Endothelial cell of umbilical vein (primary cell): ENCODE measurements around the gene NFIA. TPM values are rescaled to one million over a fixed set of nuclear protein-coding genes. Genes with fewer than 3 reads are reported as not detected.

Source experiments
- BruUV-seq: library from RNA; stranded (reverse); fragments of 400-500 nt; replicated peaks from 2 replicates; lab custom pipeline; 2021; lab: Mats Ljungman, UMichigan
- CTCF ChIA-PET: fragments of 300-600, 350-600 bp; sonication (Branson Sonifier 250); formaldehyde crosslinking; loops from one replicate; lab custom pipeline; 2021; ENCODE audit warnings: antibody characterized with exemption, inconsistent platforms; lab: Charles Lee
- POLR2A ChIA-PET: fragments of 300-600, 350-600 bp; sonication (Branson Sonifier 250); formaldehyde crosslinking; loops from one replicate; lab custom pipeline; 2021; ENCODE audit warnings: antibody characterized with exemption, inconsistent platforms; lab: Charles Lee
- DNase-seq: peaks from one replicate; pipeline ENCODE4 v3.0.0-alpha.2; 2011; ENCODE audit warnings: low read depth, low spot score
- FAIRE-seq: peaks from 2 replicates; lab custom pipeline; 2011; peaks lifted over from hg19 to GRCh38; lab: Jason Lieb, UNC
- H2AFZ ChIP-seq: 2 replicates; pipeline ENCODE4 v1.6.0; 2012; ENCODE audit warnings: low read depth, low read length, control low read depth, inconsistent platforms
- H3K27ac ChIP-seq: 2 replicates; pipeline ENCODE4 v1.5.1; 2011; ENCODE audit warnings: low read depth, mild to moderate bottlenecking, control low read depth, low read length, moderate library complexity; ENCODE audit not compliant: insufficient read depth
- H3K27me3 ChIP-seq, 2 experiments: 2 replicates each; pipeline versions ENCODE4 v1.6.0 to v1.6.1; 2011; ENCODE audit warnings: low read length in 2 of 2, mixed read lengths in 1 of 2; ENCODE audit not compliant: control insufficient read depth in 2 of 2, insufficient read depth in 2 of 2
- H3K36me3 ChIP-seq, 2 experiments: 2 replicates in 1 of 2; 3 replicates in 1 of 2; pipeline ENCODE4 v1.5.1; 2011; ENCODE audit warnings: low read length in 2 of 2, mild to moderate bottlenecking in 1 of 2, moderate library complexity in 1 of 2; ENCODE audit not compliant: control insufficient read depth in 2 of 2, insufficient read depth in 2 of 2; ENCODE audit errors: extremely low read depth in 1 of 2
- H3K4me1 ChIP-seq: 3 replicates; pipeline ENCODE4 v1.5.1; 2011; ENCODE audit warnings: mild to moderate bottlenecking, low read length; ENCODE audit not compliant: control insufficient read depth, insufficient read depth; ENCODE audit errors: extremely low read depth
- H3K4me2 ChIP-seq: 2 replicates; pipeline ENCODE4 v1.6.1; 2011; ENCODE audit warnings: low read length, control low read depth, mixed read lengths; ENCODE audit not compliant: insufficient read depth
- H3K4me3 ChIP-seq, 3 experiments: fragments of 200-600 bp in 1 of 3; sonication (generic), shearing (Covaris generic) in 1 of 3; replicated peaks in 1 of 3; 2 replicates each; pipeline ENCODE4 v1.5.1; 2011 to 2016; ENCODE audit warnings: control low read depth in 3 of 3, low read length in 3 of 3, mild to moderate bottlenecking in 2 of 3, inconsistent platforms in 1 of 3, low read depth in 1 of 3, moderate library complexity in 1 of 3; ENCODE audit not compliant: insufficient read depth in 1 of 3
- H3K79me2 ChIP-seq: 2 replicates; pipeline ENCODE4 v1.6.0; 2012; ENCODE audit warnings: low read length, inconsistent platforms; ENCODE audit not compliant: control insufficient read depth, insufficient read depth
- H3K9ac ChIP-seq: replicated peaks from 2 replicates; pipeline ENCODE3; 2011; ENCODE audit warnings: low read length, control low read depth; ENCODE audit not compliant: insufficient read depth; ENCODE audit errors: extremely low read depth
- H3K9me1 ChIP-seq: replicated peaks from 3 replicates; pipeline ENCODE4 v1.6.0; 2011; ENCODE audit warnings: mild to moderate bottlenecking, low read length; ENCODE audit not compliant: control insufficient read depth, insufficient read depth; ENCODE audit errors: extremely low read depth
- H3K9me3 ChIP-seq: replicated peaks from 2 replicates; pipeline ENCODE4 v1.5.1; 2012; ENCODE audit warnings: low read length, inconsistent platforms; ENCODE audit not compliant: control insufficient read depth, insufficient read depth
- H4K20me1 ChIP-seq: replicated peaks from 2 replicates; pipeline ENCODE3; 2011; ENCODE audit warnings: mild to moderate bottlenecking, low read length; ENCODE audit not compliant: control insufficient read depth, insufficient read depth; ENCODE audit errors: extremely low read depth
- EZH2 ChIP-seq: IDR thresholded peaks from 2 replicates; pipeline ENCODE4 v1.6.1; 2012; ENCODE audit warnings: borderline replicate concordance, low read depth, mild to moderate bottlenecking, moderate library complexity, low read length, inconsistent platforms; ENCODE audit not compliant: severe bottlenecking
- FOS ChIP-seq: IDR thresholded peaks from 2 replicates; pipeline ENCODE4 v1.6.1; 2011; ENCODE audit warnings: mild to moderate bottlenecking, low read length, moderate library complexity, borderline replicate concordance; ENCODE audit not compliant: insufficient read depth
- GATA2 ChIP-seq: IDR thresholded peaks from 2 replicates; pipeline ENCODE4 v1.7.0; 2011; ENCODE audit warnings: low read depth, mild to moderate bottlenecking, moderate library complexity, mixed read lengths, low read length; ENCODE audit not compliant: insufficient read length, insufficient read depth
- JUN ChIP-seq: IDR thresholded peaks from 2 replicates; pipeline ENCODE4 v1.6.1; 2011; ENCODE audit warnings: borderline replicate concordance, low read depth; ENCODE audit not compliant: insufficient read length, insufficient read depth
- MAX ChIP-seq: IDR thresholded peaks from 2 replicates; pipeline ENCODE4 v1.6.1; 2011; ENCODE audit not compliant: insufficient read depth, insufficient read length
- MYC ChIP-seq: IDR thresholded peaks from one replicate; pipeline ENCODE4 v1.6.1; 2011; ENCODE audit warnings: mild to moderate bottlenecking, low read depth, low read length
- POLR2A ChIP-seq: IDR thresholded peaks from 2 replicates; pipeline ENCODE4 v1.6.1; 2012; ENCODE audit warnings: low read depth, mild to moderate bottlenecking, control low read depth, low read length
- POLR2AphosphoS5 ChIP-seq: IDR thresholded peaks from 2 replicates; pipeline ENCODE4 v1.6.1; 2012; ENCODE audit warnings: low read depth, mild to moderate bottlenecking, control low read depth, low read length, moderate library complexity; ENCODE audit not compliant: insufficient read depth
- dilution Hi-C: fragments of 300-500 bp; cut with MboI; formaldehyde crosslinking; loops from one replicate; pipeline ENCODE4 v1.15.0; 2019; ENCODE audit warnings: low sequenced_read_pairs; ENCODE audit not compliant: extremely low pct_ligation_motif_present
- intact Hi-C: fragments of 100-400 bp; cut with micrococcal nuclease; formaldehyde crosslinking; loops from one replicate; pipeline ENCODE4 v1.10.0; 2022
- polyA plus RNA-seq, 4 experiments: library from polyadenylated mRNA; depleted of rRNA in 3 of 4; stranded (reverse) in 3 of 4; unstranded in 1 of 4; fragments of >200 nt; gene quantifications; 2 replicates each; pipeline versions ENCODE4 v1.2.1 to v1.2.3, GENCODE V29; 2011 to 2012; ENCODE audit warnings: missing spikeins in 1 of 4
- total RNA-seq: library from RNA; stranded (reverse); gene quantifications from 2 replicates; pipeline ENCODE4 v1.2.3, GENCODE V29; 2021
- TF ChIP-seq, protein P1 (sequence below), 2 donors: IDR thresholded peaks; 1 replicate in 1 of 2; 2 replicates in 1 of 2; pipeline ENCODE4 v1.5.1; 2011; ENCODE audit warnings: low read length in 2 of 2, mild to moderate bottlenecking in 2 of 2, moderate library complexity in 2 of 2, control low read depth in 1 of 2, inconsistent platforms in 1 of 2, low read depth in 1 of 2; ENCODE audit not compliant: insufficient read depth in 1 of 2; ENCODE audit errors: extremely low read depth in 1 of 2

The NFIA gene
- total and polyA plus RNA-seq, 2 donors (not counting 3 experiments of a cell fraction or from before 2014, with no cell fraction given), result 25.5 to 47.0 TPM

DNA sequence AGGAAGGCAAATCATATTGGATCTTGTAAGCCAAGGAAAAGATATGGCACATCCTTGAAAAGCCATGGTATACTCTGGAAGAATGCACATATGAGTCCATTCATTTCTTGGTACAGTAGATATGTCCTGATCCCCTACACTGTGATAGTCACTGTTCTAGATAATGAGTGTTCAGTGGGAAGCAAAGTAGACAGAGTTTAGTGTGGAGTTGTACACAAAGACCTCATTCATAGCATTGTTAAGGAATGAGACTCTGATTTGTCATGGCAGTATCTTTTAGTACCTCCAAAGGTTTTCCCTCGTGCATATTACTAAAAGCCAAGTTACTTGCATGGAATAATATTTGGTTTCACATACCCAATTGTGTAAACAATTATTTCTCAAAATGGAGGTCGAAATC is 204.7 kb downstream of the NFIA start:
- H3K4me1 ChIP-seq, result peaks cover 29% of the 10 kb centered on the region
- no peak for DNase-seq
- intact Hi-C loops, result loop anchor here (1.0 to 5.0 kb wide), 4 partner anchors 51 to 325 kb away; no protein-coding TSS in a partner anchor
- H3K27me3 ChIP-seq, result no peaks in the 10 kb centered on the region
- no peak for FAIRE-seq
- no peaks in the 10 kb centered on the region for H4K20me1 ChIP-seq
- H3K4me3 ChIP-seq, result no peak overlapping the region
- no peaks in the 10 kb centered on the region for H3K9me1 ChIP-seq
- no peak for TF ChIP-seq GATA2
- TF ChIP-seq JUN, result no peak
- TF ChIP-seq, protein P1, sequence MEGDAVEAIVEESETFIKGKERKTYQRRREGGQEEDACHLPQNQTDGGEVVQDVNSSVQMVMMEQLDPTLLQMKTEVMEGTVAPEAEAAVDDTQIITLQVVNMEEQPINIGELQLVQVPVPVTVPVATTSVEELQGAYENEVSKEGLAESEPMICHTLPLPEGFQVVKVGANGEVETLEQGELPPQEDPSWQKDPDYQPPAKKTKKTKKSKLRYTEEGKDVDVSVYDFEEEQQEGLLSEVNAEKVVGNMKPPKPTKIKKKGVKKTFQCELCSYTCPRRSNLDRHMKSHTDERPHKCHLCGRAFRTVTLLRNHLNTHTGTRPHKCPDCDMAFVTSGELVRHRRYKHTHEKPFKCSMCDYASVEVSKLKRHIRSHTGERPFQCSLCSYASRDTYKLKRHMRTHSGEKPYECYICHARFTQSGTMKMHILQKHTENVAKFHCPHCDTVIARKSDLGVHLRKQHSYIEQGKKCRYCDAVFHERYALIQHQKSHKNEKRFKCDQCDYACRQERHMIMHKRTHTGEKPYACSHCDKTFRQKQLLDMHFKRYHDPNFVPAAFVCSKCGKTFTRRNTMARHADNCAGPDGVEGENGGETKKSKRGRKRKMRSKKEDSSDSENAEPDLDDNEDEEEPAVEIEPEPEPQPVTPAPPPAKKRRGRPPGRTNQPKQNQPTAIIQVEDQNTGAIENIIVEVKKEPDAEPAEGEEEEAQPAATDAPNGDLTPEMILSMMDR (IDR thresholded peaks at IDR 0.05; ENCODE audit: extremely low read depth in 1 of 2, insufficient read depth in 1 of 2, low read depth in 1 of 2, low read length in 2 of 2), result no peak
- TF ChIP-seq POLR2A, result no peak
- no peak for TF ChIP-seq FOS
- TF ChIP-seq POLR2AphosphoS5, result no peak
- no peak for TF ChIP-seq MYC
- TF ChIP-seq MAX, result no peak
- TF ChIP-seq EZH2, result no peak
- no peak overlapping the region for H2AFZ ChIP-seq
- no peaks in the 10 kb centered on the region for H3K79me2 ChIP-seq
- H3K9me3 ChIP-seq, result no peaks in the 10 kb centered on the region
- dilution Hi-C loops, result no loop called here
- BruUV-seq, result no TSS peak
- peak overlapping the region; percentile 12 for H3K9ac ChIP-seq
- peak overlapping the region; percentile 12 for H3K4me2 ChIP-seq
- CTCF ChIA-PET, result no interaction called here
- no peaks in the 10 kb centered on the region for H3K36me3 ChIP-seq
- POLR2A ChIA-PET, result no interaction called here
- H3K27ac ChIP-seq, result peak overlapping the region; percentile 87
